ENCODE measurements around the gene CRYGC. TPM values are rescaled to one million over a fixed set of nuclear protein-coding genes. Genes with fewer than 3 reads are reported as not detected.

Gene CRYGC
- total and polyA plus RNA-seq, 2 of the 13 experiments (the other 11 are each of a cell fraction or from before 2014, with no cell fraction given), result 0.20 to 0.27 TPM

DNA sequence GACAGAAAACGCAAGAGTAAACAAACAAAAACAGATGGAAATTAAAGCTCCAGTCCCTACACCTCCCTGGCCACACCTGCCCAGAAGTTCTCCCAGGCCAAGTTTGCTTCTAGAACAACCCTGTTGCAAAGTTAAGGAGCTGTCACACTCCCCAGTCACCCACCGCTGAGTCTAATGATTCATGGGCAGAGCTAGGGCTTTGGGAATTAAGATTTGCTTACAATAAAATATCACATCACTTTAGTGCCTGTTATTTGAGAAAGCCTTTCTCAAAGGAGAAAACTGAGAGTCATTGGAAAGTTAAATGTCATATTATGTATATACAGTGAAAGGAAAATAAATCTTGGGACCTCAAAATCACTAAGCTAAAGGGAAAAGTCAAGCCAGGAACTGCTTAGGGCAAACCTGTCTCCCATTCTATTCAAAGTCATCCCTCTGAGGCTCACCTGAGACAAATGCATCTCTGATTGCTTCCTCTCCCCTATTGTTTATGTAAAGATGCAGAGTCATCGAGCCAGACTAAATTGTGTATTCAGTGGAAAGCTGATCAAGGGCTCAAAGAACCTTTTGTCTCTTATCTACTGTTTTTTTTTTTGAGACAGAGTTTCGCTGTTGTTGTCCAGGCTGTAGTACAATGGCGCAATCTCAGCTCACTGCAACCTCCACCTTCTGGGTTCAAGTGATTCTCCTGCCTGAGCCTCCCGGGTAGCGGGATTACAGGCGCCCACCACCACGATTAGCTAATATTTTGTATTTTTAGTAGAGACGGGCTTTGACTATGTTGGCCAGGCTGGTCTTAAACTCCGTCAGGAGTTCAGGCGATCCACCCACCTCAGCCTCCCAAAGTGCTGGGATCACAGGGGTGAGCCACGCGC, 13.5 kb upstream of the CRYGC start (continued):
- no peak for TF ChIP-seq ZNF275 (CRISPR knock-in tag; IDR thresholded peaks at IDR 0.05; ENCODE audit: borderline replicate concordance)
- no peak for TF ChIP-seq ZBTB21 (CRISPR knock-in tag; IDR thresholded peaks at IDR 0.05)
- peak; percentile 63; the same call in 1 of the 2 replicates for TF ChIP-seq NCOA2 (CRISPR knock-in tag; IDR thresholded peaks at IDR 0.05)
- no peak for TF ChIP-seq ZNF652 (CRISPR knock-in tag; IDR thresholded peaks at IDR 0.05; ENCODE audit: borderline replicate concordance, low read depth)
- no peak for TF ChIP-seq ZFP41 (CRISPR knock-in tag; IDR thresholded peaks at IDR 0.05; ENCODE audit: borderline replicate concordance)
- TF ChIP-seq ZNF572 (CRISPR knock-in tag; IDR thresholded peaks at IDR 0.05), result no peak
- TF ChIP-seq ZNF569 (CRISPR knock-in tag; IDR thresholded peaks at IDR 0.05; ENCODE audit: borderline replicate concordance), result no peak
- TF ChIP-seq ZBTB40 (IDR thresholded peaks at IDR 0.05), result no peak
- no peak for TF ChIP-seq ZBTB40 (CRISPR knock-in tag; IDR thresholded peaks at IDR 0.05)
- TF ChIP-seq ZNF441 (CRISPR knock-in tag; IDR thresholded peaks at IDR 0.05; ENCODE audit: borderline replicate concordance), result no peak
- peak; percentile 99 for TF ChIP-seq GFI1 (CRISPR knock-in tag; IDR thresholded peaks at IDR 0.05; ENCODE audit: borderline replicate concordance)
- TF ChIP-seq ZNF646 (CRISPR knock-in tag; IDR thresholded peaks at IDR 0.05), result no peak

All from HepG2 (cell line).